Spleen (tissue), 7 donors: ENCODE data around the gene MRRF.

ENCODE experiments used
- POLR2A ChIP-seq, 3 donors: fragments of 450-650 bp; IDR thresholded peaks; one replicate each; pipeline ENCODE4 v1.5.1; 2017; ENCODE audit warnings: antibody characterized with exemption in 3 of 3, mild to moderate bottlenecking in 1 of 3
- POLR2AphosphoS5 ChIP-seq, 3 donors: sonication (generic); formaldehyde crosslinking; IDR thresholded peaks; one replicate each; pipeline ENCODE4 v1.5.1; 2017; ENCODE audit warnings: antibody characterized with exemption in 3 of 3
- TF ChIP-seq, protein P1 (sequence below), 11 experiments: fragments of 200-600 bp in 7 of 11; fragments of 450-650 bp in 4 of 11; sonication (generic) in 4 of 11; IDR thresholded peaks in 8 of 11; conservative IDR thresholded peaks in 3 of 11; 1 replicate in 7 of 11; 2 replicates in 4 of 11; pipeline versions ENCODE4 v1.4.0 to v1.8.0; 2016 to 2021; ENCODE audit warnings: antibody characterized with exemption in 11 of 11, inconsistent platforms in 4 of 11, mild to moderate bottlenecking in 1 of 11
- donor health status: DM: no; HTN: no; CAD: no; lungs with moderate emphysema.
- donor health status: DM: no; HTN: no; CAD: no.
- donor health status: DM: no; HTN: no; CAD: no.

GRCh38 chr9:122222791-122223190, 41.9 kb upstream of the MRRF start:
- TF ChIP-seq, protein P1, sequence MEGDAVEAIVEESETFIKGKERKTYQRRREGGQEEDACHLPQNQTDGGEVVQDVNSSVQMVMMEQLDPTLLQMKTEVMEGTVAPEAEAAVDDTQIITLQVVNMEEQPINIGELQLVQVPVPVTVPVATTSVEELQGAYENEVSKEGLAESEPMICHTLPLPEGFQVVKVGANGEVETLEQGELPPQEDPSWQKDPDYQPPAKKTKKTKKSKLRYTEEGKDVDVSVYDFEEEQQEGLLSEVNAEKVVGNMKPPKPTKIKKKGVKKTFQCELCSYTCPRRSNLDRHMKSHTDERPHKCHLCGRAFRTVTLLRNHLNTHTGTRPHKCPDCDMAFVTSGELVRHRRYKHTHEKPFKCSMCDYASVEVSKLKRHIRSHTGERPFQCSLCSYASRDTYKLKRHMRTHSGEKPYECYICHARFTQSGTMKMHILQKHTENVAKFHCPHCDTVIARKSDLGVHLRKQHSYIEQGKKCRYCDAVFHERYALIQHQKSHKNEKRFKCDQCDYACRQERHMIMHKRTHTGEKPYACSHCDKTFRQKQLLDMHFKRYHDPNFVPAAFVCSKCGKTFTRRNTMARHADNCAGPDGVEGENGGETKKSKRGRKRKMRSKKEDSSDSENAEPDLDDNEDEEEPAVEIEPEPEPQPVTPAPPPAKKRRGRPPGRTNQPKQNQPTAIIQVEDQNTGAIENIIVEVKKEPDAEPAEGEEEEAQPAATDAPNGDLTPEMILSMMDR (IDR thresholded peaks at IDR 0.05 in 8 of 11, conservative IDR thresholded peaks at IDR 0.05 in 3 of 11), result no peak
- TF ChIP-seq POLR2AphosphoS5 (IDR thresholded peaks at IDR 0.05) (no peak), POLR2A (IDR thresholded peaks at IDR 0.05) (no peak)
